IPS DF 4.7 (cell line): ENCODE results near the gene HES6.

ENCODE experiments used
- DNase-seq: peaks from one replicate; pipeline ENCODE4 v3.0.0-alpha.2; 2013; ENCODE audit warnings: low spot score; ENCODE audit errors: extremely low read depth

HES6 gene

DNA sequence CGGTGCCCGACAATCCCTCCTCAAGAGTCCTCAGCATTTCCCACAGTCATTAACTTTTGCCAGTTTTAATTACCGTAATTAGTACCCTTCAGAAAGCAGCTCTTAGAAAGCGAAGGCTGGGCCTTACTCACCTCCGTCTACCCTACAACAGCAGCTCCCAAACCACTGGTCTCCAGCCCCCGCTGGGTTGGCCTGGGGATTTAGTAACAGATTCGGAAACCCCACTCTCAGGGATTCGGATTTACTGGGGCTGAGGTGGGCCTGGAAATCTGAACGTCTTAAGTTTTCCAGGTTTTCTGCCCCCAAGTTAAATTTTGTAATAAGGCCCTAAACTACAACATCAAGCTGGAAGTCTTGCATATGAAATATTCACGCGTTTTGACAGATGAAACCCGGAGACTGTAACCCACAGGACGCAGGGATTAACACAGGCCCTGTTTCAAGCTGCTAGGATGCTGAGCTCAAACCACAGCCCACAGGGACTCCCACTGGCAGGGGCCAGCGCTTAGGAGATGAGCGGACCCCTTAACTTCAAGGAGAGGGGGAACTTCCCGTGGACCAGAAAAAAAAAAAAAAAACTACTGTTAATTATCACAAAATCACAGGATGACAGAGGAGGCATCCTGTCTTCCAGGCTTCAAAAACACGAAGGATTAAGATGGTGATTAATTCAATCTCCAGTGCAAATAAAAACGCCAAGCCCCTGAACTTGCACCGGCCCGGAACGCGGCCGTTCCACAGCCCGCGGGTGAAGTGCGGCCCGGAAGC, 37.3 kb downstream of the HES6 start:
- DNase-seq: no peak

DNA sequence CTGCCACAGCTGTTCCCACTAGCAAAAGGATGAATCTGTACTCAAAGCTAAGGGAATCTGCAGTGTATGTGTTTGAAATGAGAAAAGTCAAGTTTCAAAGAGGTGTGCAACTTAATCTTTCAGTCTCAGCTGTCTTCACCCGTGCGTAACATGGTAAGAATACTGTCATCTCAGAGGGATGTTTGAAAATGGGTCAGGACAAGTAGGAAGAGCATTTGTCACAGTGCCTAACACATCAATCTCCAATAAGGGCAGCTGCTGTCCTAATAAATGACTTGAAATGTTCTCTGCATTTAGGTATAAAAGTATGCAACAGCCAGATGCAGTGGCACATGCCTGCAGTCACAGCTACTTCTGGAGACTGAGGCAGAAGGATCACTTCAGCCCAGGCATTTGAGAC, 49.4 kb downstream of the HES6 start:
- DNase-seq: no peak
